ENCODE results near the gene GBGT1.

The GBGT1 gene

DNA sequence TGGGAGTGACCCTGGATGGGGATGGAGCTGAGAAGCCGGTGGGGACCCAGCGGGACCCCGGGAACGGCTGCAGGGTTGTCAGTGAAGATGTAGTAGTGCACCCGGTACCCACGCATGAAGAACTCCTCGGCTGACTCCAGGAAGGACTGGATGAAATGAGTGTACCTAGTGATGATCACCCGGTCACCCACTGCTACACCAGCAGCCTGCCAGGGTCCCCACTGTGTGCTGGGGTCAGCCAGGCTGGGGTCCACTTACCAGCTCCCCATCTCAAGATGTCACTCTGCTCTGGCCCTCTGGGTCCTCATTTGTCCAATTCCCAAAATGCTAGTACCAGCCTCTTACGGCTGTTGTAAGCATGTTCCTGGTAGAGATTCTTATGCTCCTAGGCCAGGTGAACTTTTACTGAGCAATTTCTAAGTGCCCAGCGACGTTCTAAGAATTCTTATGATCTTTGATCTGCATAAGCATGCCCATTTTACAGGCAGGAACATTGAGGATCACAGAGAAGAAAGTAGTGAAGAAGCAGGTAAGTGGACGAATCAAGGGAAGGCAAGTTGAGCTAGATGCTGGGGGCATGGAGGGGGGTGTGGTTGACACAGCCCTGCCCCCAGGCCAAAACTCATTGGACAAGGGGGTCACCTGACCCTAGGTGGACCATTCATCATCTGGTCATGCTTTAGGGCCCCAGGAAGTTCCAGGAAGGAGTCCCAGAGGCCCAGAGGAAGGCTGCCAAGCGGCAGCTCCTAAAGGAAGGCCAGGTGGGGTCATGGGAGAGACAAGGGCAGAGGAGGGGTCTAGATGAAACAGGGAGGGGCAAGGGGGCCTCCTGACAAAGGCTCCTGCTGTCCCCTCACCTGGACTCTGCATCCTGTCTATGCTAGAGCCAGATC is 9.4 kb downstream of the GBGT1 start:
- Histone ChIP-seq H3K27me3 (ENCODE audit: insufficient read depth, low read length) (no peaks in the 10 kb centered on the region), H3K9ac (ENCODE audit: low read depth, low read length) (no peak overlapping the region), H3K36me3 (ENCODE audit: insufficient read depth, low read depth, low read length) (no peaks in the 10 kb centered on the region), H3K4me1 (ENCODE audit: insufficient read depth, low read length) (no peaks in the 10 kb centered on the region), H3K9me3 (ENCODE audit: insufficient read depth, low read depth, low read length) (no peaks in the 10 kb centered on the region), H3K4me3 (ENCODE audit: low read length) (no peak overlapping the region), H3K27ac (ENCODE audit: low read length) (no peak overlapping the region)

DNA sequence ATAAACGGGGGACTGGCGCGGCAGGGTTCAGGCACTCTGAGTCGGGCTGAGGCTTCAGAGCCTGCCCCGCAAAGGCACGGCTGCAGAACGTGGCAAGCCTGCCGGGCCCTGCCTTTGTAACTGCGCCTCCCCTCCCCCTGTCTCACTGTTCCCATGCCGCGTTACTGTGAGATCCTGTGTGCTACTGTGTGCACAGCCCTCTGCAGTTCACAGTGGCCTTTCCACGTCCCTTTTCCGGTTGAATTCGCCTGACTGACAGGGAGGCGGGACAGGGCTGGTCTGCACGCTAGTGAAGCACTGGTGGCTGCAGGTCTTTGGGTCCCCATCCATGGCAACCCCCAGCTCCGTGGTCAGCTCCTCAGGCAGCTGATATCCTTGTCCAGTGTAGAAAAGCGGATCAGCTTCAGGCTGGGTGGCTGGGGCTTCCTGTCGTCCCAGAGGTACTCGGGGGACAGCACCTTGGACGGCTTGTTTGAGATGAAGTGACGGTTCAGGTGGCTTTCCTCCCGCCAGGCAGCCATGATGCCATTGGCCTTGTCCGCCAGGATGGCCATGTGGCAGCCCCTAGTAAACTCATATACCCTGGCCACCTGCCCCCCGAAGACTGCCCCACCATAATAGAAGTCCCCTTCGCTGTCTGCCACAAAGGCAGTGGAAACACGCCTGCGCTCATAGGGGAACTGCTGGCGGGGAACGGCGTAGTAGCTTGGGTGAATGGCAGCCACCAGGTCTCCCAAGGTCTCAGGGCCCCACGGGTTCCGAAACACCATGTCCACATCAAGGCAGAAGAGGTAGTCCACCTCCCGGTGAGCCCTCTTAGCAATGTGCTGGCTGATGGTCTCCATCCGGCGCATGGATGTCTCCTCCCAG is 10.3 kb downstream of the GBGT1 start:
- peaks cover 2% of the 10 kb centered on the region for H3K27me3 ChIP-seq (ENCODE audit: insufficient read depth, low read length)
- H3K36me3 ChIP-seq (ENCODE audit: insufficient read depth, low read depth, low read length), result no peaks in the 10 kb centered on the region
- no peak overlapping the region for H3K4me3 ChIP-seq (ENCODE audit: low read length)
- H3K9me3 ChIP-seq (ENCODE audit: insufficient read depth, low read depth, low read length), result no peaks in the 10 kb centered on the region
- H3K9ac ChIP-seq (ENCODE audit: low read depth, low read length), result no peak overlapping the region
- no peaks in the 10 kb centered on the region for H3K4me1 ChIP-seq (ENCODE audit: insufficient read depth, low read length)
- no peak overlapping the region for H3K27ac ChIP-seq (ENCODE audit: low read length)

DNA sequence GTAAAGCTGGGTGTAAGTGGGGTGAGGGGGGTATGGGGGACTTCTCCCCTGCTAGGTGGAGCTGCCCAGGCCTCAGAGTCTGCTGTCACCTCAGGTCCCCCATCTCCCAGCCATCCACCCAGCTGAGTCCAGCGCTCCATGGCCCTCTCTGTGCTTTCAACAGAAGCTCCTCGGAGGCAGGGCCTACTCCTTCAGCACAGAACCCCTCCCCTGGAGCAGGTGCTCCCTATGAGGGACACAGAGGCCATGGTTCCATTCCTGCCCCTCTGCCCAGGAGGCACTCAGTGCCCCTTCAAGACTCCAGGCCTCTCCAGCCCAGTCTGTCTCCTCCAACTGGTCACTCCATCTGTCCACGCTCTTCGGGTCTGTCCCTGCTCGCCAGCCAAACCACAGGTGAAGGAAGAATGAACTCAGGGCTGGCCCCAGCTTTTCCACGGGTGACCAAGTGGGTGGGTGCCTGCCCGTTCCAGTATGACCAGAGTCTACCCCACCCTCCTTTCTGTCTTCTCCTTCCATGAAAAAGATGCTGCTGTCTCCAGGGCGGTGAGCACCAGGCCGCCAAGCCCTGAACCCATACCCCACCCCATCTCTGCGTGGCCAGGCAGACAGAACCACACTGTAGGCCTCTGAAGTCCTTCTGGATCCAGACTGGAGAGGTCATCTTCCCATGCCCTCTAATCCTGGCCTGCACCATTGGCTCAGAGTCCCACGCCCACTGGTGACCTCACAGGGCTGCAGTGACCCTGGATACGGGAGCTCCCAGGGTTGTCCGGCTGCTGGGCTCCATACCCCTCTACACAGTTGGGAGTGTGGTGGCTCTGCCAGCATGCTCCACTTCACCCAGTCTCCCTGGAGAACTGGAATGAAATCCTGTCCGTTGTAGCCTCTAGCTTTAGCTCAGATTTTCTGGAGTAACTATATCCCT is 11.9 kb downstream of the GBGT1 start:
- H3K4me1 ChIP-seq (ENCODE audit: insufficient read depth, low read length), result peaks cover 2% of the 10 kb centered on the region; the same call in 1 of the 2 replicates
- H3K9me3 ChIP-seq (ENCODE audit: insufficient read depth, low read depth, low read length), result no peaks in the 10 kb centered on the region
- no peak overlapping the region for H3K27ac ChIP-seq (ENCODE audit: low read length)
- no peak overlapping the region for H3K9ac ChIP-seq (ENCODE audit: low read depth, low read length)
- H3K36me3 ChIP-seq (ENCODE audit: insufficient read depth, low read depth, low read length), result no peaks in the 10 kb centered on the region
- H3K27me3 ChIP-seq (ENCODE audit: insufficient read depth, low read length), result peaks cover 10% of the 10 kb centered on the region
- H3K4me3 ChIP-seq (ENCODE audit: low read length), result no peak overlapping the region

- H3K36me3 ChIP-seq (ENCODE audit: insufficient read depth, low read depth, low read length), result no peaks in the 10 kb centered on the region
- H3K9me3 ChIP-seq (ENCODE audit: insufficient read depth, low read depth, low read length), result no peaks in the 10 kb centered on the region
- no peak overlapping the region for H3K9ac ChIP-seq (ENCODE audit: low read depth, low read length)
- no peak overlapping the region for H3K4me3 ChIP-seq (ENCODE audit: low read length)
- peaks cover 2% of the 10 kb centered on the region; the same call in 1 of the 2 replicates for H3K4me1 ChIP-seq (ENCODE audit: insufficient read depth, low read length)
- no peak overlapping the region for H3K27ac ChIP-seq (ENCODE audit: low read length)
- peaks cover 10% of the 10 kb centered on the region for H3K27me3 ChIP-seq (ENCODE audit: insufficient read depth, low read length)
These were observed 12.7 kb downstream of the GBGT1 start for GRCh38 chr9:133151041-133151440.

DNA sequence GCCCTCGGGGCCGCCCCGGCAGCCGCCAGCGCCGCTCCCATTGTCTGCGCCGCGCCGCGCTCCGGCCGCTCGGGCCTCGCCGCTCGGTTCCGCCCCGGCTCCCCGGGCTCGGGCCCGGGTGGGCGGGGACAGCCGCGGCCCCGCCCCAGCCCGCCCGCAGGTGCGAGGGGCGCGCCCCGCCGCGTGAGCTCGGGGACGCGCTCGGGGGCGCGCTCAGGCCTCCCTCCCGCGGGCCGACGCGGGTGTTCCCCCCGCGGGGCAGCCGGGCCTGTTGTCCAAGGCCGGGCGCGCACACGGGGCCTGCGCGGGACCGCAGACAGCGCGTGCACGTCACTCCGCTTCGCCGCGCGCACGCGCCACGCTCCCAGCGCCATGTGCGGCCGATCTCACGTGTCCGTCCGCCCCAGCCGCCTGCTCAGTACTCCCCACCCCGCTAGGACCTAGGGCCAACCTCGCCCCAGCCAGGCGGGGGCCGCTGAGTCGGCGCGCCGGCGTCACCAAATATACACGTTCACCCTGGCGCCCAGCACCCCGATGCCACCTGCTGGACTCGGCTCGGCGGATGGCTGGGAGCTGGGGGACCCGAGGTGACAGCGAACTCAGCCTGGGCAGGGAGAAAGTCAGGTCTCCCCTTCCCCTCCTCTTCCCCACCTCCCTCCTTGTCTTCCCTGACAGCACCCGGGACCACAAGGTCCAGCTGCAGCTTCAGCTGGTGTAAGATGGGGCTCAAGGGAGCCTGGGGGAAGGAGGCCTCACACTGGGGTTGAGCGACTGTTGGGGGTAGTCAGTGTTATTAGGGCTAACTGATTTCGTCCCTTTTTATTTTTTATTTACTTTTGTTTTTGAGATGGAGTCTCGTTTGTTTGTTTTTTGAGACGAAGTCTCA is 14.3 kb downstream of the GBGT1 start:
- Histone ChIP-seq H3K27me3 (ENCODE audit: insufficient read depth, low read length) (peaks cover 22% of the 10 kb centered on the region), H3K27ac (ENCODE audit: low read length) (no peak overlapping the region), H3K4me3 (ENCODE audit: low read length) (peak overlapping the region; percentile 68), H3K36me3 (ENCODE audit: insufficient read depth, low read depth, low read length) (no peaks in the 10 kb centered on the region), H3K4me1 (ENCODE audit: insufficient read depth, low read length) (peaks cover 5% of the 10 kb centered on the region; the same call in 1 of the 2 replicates), H3K9me3 (ENCODE audit: insufficient read depth, low read depth, low read length) (no peaks in the 10 kb centered on the region), H3K9ac (ENCODE audit: low read depth, low read length) (peak overlapping the region; percentile 70; the same call in 1 of the 2 replicates)

- no peaks in the 10 kb centered on the region for H3K36me3 ChIP-seq (ENCODE audit: insufficient read depth, low read depth, low read length)
- H3K27ac ChIP-seq (ENCODE audit: low read length), result no peak overlapping the region
- H3K9me3 ChIP-seq (ENCODE audit: insufficient read depth, low read depth, low read length), result no peaks in the 10 kb centered on the region
- H3K4me3 ChIP-seq (ENCODE audit: low read length), result peak overlapping the region; percentile 87
- peaks cover 5% of the 10 kb centered on the region; the same call in 1 of the 2 replicates for H3K4me1 ChIP-seq (ENCODE audit: insufficient read depth, low read length)
- H3K9ac ChIP-seq (ENCODE audit: low read depth, low read length), result peak overlapping the region; percentile 81; the same call in 1 of the 2 replicates
- H3K27me3 ChIP-seq (ENCODE audit: insufficient read depth, low read length), result peaks cover 22% of the 10 kb centered on the region
These were observed 15.2 kb downstream of the GBGT1 start for GRCh38 chr9:133148199-133149129.

DNA sequence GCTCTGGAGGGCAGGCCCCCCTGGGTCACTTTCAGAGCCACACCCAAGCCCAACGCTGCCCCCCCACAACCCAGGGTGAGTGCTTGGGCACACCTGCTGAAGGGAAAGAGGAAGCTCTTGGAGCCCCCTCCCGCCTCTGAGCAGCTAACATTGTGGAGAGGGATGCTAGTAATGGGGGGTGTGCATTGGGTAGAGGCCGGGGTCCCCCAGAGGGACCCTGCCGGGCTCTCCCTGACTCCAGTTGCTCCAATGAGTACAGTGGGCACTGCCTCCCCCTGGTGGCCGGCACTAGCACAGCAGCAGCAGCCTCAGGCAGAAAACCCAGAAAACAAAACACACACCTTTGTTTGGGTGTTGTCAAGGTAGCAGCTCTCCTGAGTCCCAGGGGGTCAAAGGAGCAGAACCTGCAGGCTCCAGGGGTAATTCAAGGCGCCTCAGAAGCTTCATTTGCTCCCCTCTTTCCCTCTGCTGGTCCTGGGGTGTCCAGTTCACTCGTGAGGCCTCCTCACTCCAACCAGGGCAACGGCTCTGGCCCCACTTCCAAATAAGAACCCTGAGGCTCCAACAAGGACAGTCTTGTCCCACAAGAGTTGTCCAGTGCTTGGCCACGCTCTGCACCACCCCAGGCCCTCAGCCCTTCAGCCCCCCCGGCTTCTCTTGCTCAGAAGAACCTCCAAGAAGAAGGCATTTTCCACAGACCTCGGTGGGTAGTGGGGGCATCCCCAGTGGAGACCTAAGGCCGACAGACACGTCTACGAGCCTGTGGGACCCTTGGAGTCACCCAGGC is 16.1 kb downstream of the GBGT1 start:
- no peaks in the 10 kb centered on the region for H3K36me3 ChIP-seq (ENCODE audit: insufficient read depth, low read depth, low read length)
- H3K4me3 ChIP-seq (ENCODE audit: low read length), result peak overlapping the region; percentile 87
- H3K9me3 ChIP-seq (ENCODE audit: insufficient read depth, low read depth, low read length), result no peaks in the 10 kb centered on the region
- peaks cover 22% of the 10 kb centered on the region for H3K27me3 ChIP-seq (ENCODE audit: insufficient read depth, low read length)
- H3K9ac ChIP-seq (ENCODE audit: low read depth, low read length), result peak overlapping the region; percentile 81; the same call in 1 of the 2 replicates
- no peak overlapping the region for H3K27ac ChIP-seq (ENCODE audit: low read length)
- H3K4me1 ChIP-seq (ENCODE audit: insufficient read depth, low read length), result peaks cover 5% of the 10 kb centered on the region; the same call in 1 of the 2 replicates

DNA sequence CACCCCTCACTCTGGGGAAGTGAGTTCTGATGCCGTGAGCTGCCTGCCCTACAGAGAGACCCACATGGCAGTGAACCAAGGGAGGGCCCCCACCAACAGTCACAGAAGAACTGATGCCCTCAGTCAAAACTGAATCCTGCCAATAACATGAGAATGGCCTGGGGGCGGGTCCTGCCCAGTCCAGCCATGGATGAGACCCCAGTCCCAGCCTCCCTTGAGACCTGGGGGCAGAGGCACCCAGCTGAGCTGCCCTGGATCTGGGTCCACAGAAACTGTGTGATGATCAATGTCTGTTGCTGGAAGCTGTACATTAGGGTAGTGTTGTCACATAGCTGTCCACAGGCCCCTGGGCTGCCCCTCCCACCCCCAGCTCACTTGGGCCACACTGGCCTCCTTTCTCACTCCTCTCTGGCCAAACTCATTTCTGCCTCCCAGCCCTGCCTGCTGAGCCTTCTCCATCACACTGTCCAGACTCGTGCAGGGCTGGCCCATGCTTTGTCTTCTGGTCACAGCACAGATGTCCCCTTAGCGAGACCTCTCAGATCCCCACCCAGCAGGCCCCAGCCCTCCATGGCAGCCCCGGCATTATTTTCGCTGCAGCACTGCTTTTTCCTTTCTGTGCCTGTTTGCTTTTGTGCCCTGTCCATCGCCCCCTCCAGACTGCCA is 16.8 kb downstream of the GBGT1 start:
- no peak overlapping the region for H3K27ac ChIP-seq (ENCODE audit: low read length)
- H3K9ac ChIP-seq (ENCODE audit: low read depth, low read length), result no peak overlapping the region
- H3K9me3 ChIP-seq (ENCODE audit: insufficient read depth, low read depth, low read length), result no peaks in the 10 kb centered on the region
- H3K4me1 ChIP-seq (ENCODE audit: insufficient read depth, low read length), result peaks cover 5% of the 10 kb centered on the region; the same call in 1 of the 2 replicates
- no peak overlapping the region for H3K4me3 ChIP-seq (ENCODE audit: low read length)
- H3K36me3 ChIP-seq (ENCODE audit: insufficient read depth, low read depth, low read length), result no peaks in the 10 kb centered on the region
- peaks cover 22% of the 10 kb centered on the region for H3K27me3 ChIP-seq (ENCODE audit: insufficient read depth, low read length)
